Stimulated activated CD4-positive, alpha-beta T cell treated with anti-CD3 and anti-CD28 coated beads, Interleukin-1b, Interleukin-23, amount 100 ng/mL, for 1 hour (primary cell): Measurements from ENCODE around the gene KNTC1.
A peak's percentile ranks its signal among the peaks of the same experiment; 100 is the strongest.
"Not testable (repeated sequence)": the region's sequence is repeated elsewhere in the genome, so short reads cannot be mapped to it uniquely, and the experiment has no call there.

Experiments
- DNase-seq, 2 donors: peaks; one replicate each; pipeline ENCODE4 v3.0.0-alpha.2; 2020; ENCODE audit warnings: low read depth in 2 of 2

The KNTC1 gene

GRCh38 chr12:122505419-122506051, 21.5 kb upstream of the KNTC1 start:
- DNase-seq = no peak

GRCh38 chr12:122506393-122506938, 20.6 kb upstream of the KNTC1 start:
- no peak for DNase-seq

GRCh38 chr12:122508163-122508562, 18.9 kb upstream of the KNTC1 start:
- DNase-seq = no peak

GRCh38 chr12:122513028-122513427, 14.0 kb upstream of the KNTC1 start:
- not testable (repeated sequence) for DNase-seq

- no peak for DNase-seq
Measured at GRCh38 chr12:122513660-122514059, 13.4 kb upstream of the KNTC1 start.

GRCh38 chr12:122515275-122515674, 11.8 kb upstream of the KNTC1 start:
- DNase-seq = no peak

GRCh38 chr12:122516544-122517361, 10.3 kb upstream of the KNTC1 start:
- no peak for DNase-seq

GRCh38 chr12:122517877-122518276, 9.2 kb upstream of the KNTC1 start:
- DNase-seq = no peak

- DNase-seq = no peak
Measured at GRCh38 chr12:122518908-122519307, 8.1 kb upstream of the KNTC1 start.

- no peak for DNase-seq
Measured at GRCh38 chr12:122519418-122519817, 7.6 kb upstream of the KNTC1 start.

GRCh38 chr12:122520676-122521075, 6.4 kb upstream of the KNTC1 start:
- no peak for DNase-seq

- DNase-seq = no peak
Measured at GRCh38 chr12:122523280-122523679, 3.8 kb upstream of the KNTC1 start.

- no peak for DNase-seq
Measured at GRCh38 chr12:122523846-122524718, 3.0 kb upstream of the KNTC1 start.

GRCh38 chr12:122527478-122527944, 462 bp downstream of the KNTC1 start:
- DNase-seq = peak in 1 of 2 donors; percentile 17

GRCh38 chr12:122528582-122528981, 1.5 kb downstream of the KNTC1 start:
- DNase-seq = no peak

GRCh38 chr12:122528992-122529391, 1.9 kb downstream of the KNTC1 start:
- DNase-seq = no peak

- no peak for DNase-seq
Measured at GRCh38 chr12:122533856-122534255, 6.8 kb downstream of the KNTC1 start.

GRCh38 chr12:122537021-122537420, 10.0 kb downstream of the KNTC1 start:
- DNase-seq = no peak

GRCh38 chr12:122538496-122538895, 11.4 kb downstream of the KNTC1 start:
- DNase-seq = no peak

- DNase-seq = no peak
Measured at GRCh38 chr12:122544537-122544936, 17.5 kb downstream of the KNTC1 start.

GRCh38 chr12:122545855-122546254, 18.8 kb downstream of the KNTC1 start:
- DNase-seq = no peak

GRCh38 chr12:122547330-122547729, 20.3 kb downstream of the KNTC1 start:
- DNase-seq = no peak
